ENCODE measurements around the gene GSK3B. TPM values are rescaled to one million over a fixed set of nuclear protein-coding genes. Genes with fewer than 3 reads are reported as not detected.

Gene GSK3B
- total and polyA plus RNA-seq, 2 experiments from 2014 or later = 29.0 to 45.3 TPM

GRCh38 chr3:119933207-119933606, 161.0 kb downstream of the GSK3B start:
- Histone ChIP-seq H3K4me3 (no peak overlapping the region), H3K27ac (ENCODE audit: low read depth) (no peak overlapping the region; the same call in 1 of the 2 replicates), H3K4me2 (no peak overlapping the region), H4K20me1 (replicated peaks; ENCODE audit: insufficient read depth) (peaks cover 5% of the 10 kb centered on the region), H3K9me2 (ENCODE audit: insufficient read depth) (no peaks in the 10 kb centered on the region), H3K36me3 (ENCODE audit: insufficient read depth) (no peaks in the 10 kb centered on the region), H3K27me3 (ENCODE audit: insufficient read depth) (no peaks in the 10 kb centered on the region), H3K79me2 (replicated peaks; ENCODE audit: insufficient read depth) (peaks cover 89% of the 10 kb centered on the region), H2AFZ (no peak overlapping the region), H3F3A (replicated peaks; ENCODE audit: low read depth) (no peaks in the 10 kb centered on the region), H3K4me1 (ENCODE audit: insufficient read depth) (no peaks in the 10 kb centered on the region)
- peaks cover 4% of the 10 kb centered on the region; the same call in 2 of the 3 replicates for H3K4me1 Mint-ChIP-seq
- no peak for DNase-seq (ENCODE audit: low spot score)
- no peaks in the 10 kb centered on the region for H3K9me3 Mint-ChIP-seq
- no peak for TF ChIP-seq CREB1 (CRISPR knock-in tag; IDR thresholded peaks at IDR 0.05; ENCODE audit: low read depth)
- no peak for TF ChIP-seq NANOG (IDR thresholded peaks at IDR 0.05; ENCODE audit: borderline replicate concordance)
- no peak for TF ChIP-seq POLR2AphosphoS5 (IDR thresholded peaks at IDR 0.05; ENCODE audit: low read depth)
- no peak for TF ChIP-seq ZNF462 (CRISPR knock-in tag; IDR thresholded peaks at IDR 0.05)
- no peak for TF ChIP-seq ETS1 (IDR thresholded peaks at IDR 0.05)
- no peak for TF ChIP-seq JUNB (IDR thresholded peaks at IDR 0.05; ENCODE audit: unreplicated experiment)
- no peak for TF ChIP-seq EZH2 (IDR thresholded peaks at IDR 0.05; ENCODE audit: low read depth, unreplicated experiment)
- peaks cover 2% of the 10 kb centered on the region for H3K27me3 Mint-ChIP-seq (ENCODE audit: insufficient read depth, low read depth, poor library complexity)
- no peak overlapping the region for H3K4me3 Mint-ChIP-seq
- no peaks in the 10 kb centered on the region for H3K36me3 Mint-ChIP-seq (ENCODE audit: low read depth)
- no peak for ATAC-seq
- H3K27ac Mint-ChIP-seq = no peak overlapping the region

All from GM23338 (cell line).